Endometrium (tissue), 2 donors: ENCODE data around the gene STMP1.
A peak's percentile ranks its signal among the peaks of the same experiment; 100 is the strongest.
"Not testable (repeated sequence)": the region's sequence is repeated elsewhere in the genome, so short reads cannot be mapped to it uniquely, and the experiment has no call there.

ENCODE experiments used
- FAIRE-seq: peaks from 2 replicates; lab custom pipeline; 2012; peaks lifted over from hg19 to GRCh38; lab: Jason Lieb, UNC
- donor health status: control.
- donor health status: control.

STMP1 gene

DNA sequence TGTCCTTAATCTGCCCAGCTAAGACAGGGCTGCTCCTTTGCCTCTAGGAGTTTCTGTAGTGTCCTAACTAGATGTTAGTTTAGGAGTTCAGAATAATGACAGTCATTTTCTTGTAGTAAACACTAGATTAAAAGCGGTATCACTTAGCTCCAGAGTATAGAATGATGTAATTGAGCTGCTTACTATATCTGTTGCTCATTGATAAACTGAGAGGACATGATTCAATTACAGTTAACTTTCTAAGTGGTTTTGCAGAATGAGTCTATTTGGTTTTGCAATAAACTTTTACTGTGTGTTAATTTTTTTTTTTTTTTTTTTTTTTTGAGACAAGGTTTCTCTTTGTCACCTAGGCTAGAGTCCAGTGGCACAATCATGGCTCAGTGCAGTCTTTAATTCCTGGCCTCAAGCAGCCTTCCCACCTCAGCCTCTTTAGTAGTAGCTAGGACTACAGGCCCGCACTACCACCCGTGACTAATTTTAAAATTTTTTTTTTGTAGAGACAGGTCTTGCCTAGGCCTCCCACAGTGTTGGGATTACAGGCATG, 1.8 kb downstream of the STMP1 start:
- FAIRE-seq, result no peak

DNA sequence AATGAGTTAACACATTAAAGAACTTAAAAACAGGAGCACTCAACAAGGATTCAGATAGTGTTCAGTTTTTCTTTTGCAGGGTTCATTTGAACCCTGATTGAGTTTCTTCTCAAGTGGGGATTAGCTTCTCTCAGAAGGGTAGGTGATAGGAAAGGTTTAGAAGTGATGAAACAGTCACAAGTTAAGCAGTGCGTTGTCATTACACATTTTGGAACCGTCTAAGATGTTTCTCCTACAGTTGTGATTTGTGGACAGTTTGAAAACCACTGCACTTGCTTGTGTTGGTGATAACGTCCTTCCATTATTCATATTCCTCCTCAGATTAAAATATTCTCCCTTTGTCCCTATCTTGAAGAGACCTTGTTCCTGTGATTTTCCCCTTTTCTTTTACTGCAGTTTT, 2.7 kb downstream of the STMP1 start:
- no peak for FAIRE-seq

DNA sequence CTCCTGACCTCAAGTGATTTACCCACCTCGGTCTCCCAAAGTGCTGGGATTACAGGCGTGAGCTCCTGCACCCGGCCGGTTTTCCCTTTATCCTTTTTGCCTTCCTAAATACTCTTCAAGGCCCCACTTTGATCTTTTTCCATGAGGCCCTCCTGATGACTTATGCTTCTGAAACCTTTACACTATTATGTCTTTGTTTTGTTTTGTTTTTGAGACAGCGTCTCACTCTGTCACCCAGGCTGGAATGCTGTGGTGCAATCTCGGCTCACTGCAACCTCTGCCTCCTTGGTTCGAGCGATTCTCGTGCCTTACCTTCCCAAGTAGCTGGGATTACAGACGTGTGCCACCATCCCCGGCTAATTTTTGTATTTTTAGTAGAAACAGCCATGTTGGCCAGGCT, 3.8 kb downstream of the STMP1 start:
- FAIRE-seq, result no peak

DNA sequence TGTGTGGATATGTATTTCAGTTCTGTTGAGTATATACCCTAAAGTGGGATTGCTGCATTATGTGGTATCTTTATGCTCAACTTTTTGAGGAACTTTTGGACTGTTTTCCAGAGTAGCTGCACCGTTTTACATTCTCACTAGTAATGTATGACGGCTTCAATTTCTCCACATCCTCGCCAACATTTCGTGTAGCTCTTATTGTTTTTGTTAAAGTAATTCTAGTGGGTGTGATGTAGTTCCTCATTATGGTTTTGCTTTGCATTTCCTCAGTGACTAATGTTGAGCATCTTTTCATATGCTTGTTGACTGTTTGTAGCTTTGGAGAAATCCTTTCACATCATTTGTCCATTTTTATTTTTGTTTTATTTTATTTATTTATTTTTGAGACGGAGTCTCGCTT, 4.5 kb downstream of the STMP1 start:
- FAIRE-seq, result no peak

DNA sequence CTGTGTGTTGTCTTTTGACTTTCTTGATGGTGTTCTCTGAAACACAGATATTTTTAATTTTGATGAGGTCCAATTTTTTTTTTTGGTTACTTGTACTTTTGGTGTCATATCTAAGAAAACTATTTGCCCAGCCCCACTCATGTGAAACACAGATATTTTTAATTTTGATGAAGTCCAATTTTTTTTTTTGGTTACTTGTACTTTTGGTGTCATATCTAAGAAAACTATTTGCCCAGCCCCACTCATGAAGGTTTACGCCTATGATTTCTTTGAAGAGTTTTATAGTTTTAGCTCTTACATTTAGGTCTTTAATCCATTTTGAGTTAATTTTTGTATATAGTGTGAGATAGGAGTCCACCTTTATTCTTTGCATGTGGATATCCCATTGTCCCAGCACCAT, 5.3 kb downstream of the STMP1 start:
- FAIRE-seq, result not testable (repeated sequence)

DNA sequence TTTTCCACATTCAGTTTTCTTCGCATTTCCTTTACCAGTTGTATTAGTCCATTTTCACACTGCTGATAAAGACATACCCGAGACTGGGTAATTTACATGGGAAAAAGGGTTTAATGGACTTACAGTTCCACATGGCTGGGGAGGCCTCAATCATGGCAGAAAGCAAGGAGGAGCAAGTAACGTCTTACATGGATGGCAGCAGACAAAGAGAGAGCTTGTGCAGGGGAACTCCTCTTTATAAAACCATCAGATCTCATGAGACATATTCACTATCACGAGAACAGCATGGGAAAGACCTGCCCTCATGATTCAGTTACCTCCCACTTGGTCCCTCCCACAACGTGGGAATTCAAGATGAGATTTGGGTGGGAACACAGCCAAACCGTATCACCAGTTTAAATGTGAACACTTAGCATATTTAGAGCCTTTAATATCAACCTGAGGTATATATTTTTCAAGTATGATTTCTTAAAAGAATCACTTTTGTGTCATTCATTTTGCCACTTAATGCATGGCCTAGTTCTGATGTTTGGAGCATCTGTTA, 6.6 kb downstream of the STMP1 start:
- not testable (repeated sequence) for FAIRE-seq

DNA sequence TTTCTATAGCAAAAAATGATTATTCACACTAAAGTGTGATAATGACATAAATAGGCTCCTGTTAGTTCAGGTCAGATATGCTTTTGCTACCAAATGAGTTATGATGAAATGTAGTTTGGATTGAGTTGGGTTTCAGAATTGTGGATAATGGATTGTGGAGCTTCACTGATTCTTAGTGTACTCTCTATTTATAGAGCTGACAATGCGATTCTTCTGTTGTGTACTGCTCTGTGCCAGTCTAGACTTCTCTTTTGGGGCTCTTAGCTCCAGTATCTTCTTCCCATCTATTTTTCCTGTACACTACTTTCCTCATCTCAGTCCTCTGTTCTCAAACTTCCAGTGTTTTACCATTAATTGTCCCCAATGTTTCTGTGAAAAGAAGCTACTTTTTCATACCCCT, 7.5 kb downstream of the STMP1 start:
- FAIRE-seq, result no peak

DNA sequence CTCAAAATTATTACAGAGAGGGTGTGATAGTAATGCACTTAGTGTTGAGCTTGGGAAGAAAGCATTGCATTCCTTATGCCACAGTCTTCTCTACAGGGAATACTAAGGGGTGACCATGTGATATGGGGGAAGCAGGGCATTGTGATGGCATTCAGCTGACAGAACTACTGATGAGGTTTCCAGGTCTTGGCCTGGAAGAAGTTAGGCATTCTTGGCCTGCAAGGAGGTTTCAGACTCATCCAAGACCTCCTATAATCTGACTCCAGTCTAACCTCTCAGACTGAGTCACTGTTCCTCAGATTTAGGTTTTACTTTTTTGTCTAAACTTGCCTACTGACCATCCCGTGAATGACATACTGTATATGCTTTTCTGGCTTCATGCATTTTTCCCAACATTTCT, 7.9 kb downstream of the STMP1 start:
- no peak for FAIRE-seq

DNA sequence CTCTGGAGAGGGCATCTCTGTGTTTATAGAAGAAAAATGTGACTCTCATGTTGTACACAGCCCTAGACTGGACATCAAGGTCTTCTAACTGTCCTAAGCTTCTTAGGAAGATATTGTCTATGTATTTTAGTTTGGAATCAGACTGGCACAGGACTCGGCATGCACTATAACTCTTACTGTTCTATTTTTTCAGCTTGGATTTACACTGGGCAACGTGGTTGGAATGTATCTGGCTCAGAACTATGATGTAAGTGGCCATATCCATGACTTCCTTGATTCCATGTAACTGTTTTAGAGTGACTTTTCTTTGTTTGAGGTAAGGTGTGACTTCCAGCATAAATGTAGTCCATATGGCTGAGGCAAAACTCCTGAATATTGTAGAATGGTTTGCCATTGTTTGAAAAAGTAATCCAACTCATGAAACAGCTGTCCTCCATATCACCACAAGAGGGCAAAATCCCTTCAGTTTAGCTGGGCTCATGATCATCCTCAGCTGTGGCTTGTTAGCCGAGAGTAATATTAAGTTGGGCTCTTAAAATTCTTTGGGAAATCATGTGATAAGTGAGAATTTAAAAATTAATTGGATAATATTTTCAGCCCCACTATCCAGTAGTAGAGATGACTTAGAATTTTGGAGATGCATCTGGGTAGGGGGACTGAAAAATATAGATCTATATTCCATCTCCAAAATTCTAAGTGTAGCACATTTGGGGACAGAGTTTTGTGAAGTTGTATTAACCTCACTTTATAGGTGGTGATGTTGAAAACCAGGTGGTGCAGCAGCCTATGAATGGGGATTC, 10.4 kb downstream of the STMP1 start:
- FAIRE-seq, result peak; percentile 79

DNA sequence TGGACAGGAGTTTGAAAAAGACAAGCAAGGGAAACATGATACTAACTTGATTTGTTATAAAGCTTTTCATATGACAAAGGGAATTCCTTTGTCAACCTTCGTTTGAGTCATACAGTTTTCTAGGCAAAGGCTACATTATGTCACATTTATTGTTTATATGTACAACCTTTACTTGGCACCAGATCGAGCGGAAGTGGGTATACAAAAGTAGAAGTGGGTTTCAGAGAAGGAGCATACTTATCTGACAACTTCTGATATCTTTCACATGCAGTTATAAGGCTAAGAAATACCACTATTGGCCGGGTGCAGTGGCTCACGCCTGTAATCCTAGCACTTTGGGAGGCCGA, 11.0 kb downstream of the STMP1 start:
- FAIRE-seq, result no peak

DNA sequence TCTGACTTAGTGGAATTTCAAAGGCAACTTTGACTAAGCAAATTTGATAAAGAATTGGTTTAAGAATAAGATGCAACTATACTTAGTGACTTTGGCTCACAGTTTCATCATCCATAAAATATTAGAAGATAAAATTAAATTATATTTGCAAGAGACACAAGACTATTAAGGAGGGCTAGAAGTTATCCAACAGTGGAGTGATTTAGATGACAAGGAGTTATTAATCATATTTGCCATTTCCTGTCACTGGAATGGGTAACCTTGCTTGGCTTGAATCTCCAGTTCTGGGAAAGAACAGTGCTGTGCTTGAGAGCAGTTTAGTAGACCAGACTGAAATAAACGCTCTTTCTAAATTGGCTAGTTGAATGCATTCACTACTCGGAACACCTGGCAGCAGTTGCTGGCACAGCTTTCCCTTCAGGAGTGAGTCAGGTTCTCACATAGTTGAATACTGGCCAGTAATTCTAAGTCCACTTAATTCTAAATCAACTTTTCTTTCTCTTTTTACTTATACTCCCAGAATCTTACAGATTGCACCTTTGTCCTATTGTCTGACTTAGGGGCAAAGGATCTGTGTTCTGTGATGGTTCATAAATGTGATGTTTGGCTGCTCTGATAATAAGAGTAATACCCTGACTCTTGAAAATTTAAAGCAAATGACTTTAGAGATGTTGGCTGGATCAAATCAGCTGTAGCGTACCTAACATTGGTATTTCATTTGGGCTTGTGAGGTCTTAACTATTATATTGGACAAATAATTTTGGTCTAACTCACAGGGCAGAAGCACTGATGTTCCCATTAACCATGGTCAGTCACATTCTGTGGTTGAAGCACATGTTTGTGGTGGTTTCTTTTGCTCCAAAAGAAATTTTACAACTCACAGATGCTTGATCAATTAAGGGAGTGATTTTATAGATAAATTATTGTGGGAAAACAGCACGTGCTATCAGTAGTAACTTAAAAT, 16.6 kb downstream of the STMP1 start:
- no peak for FAIRE-seq

DNA sequence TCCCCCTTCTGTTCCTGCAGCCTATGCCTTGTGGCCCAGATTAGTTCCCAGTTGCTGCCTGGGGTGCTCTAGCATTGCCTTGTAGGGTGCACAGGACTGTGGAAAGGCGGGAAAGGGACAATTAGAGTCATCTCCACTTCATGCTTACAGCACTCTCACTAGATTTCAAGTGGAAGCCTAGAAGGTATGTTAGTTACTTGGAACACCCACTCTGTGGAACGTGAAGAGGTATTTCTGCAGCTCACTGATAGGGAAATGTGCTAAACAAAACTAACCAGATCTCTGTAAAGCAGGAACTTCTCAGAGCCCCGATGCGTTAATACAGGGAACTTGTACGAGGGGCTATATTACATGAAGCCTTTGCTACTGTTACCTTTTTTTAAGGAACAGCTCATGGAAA, 19.4 kb downstream of the STMP1 start:
- FAIRE-seq, result no peak

DNA sequence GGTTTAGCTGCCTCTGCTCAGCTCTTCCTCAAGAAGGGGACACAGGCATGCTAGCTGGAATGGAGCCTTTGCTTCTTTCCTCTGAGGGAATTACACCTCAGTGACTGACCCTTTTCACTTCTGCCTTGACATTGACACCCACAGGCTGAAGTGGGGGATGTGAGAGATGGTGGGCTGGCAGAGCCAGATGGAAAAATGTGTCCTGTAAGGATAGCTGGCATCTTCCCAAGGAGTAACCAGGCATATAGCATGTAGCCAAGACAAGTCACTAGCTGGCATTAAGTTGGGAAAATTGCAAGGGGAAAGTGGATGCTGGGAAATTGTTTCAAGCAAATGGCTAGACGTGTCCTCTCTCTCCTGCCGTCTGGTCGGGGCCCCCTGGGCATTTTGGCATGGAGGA, 19.9 kb downstream of the STMP1 start:
- FAIRE-seq, result no peak

DNA sequence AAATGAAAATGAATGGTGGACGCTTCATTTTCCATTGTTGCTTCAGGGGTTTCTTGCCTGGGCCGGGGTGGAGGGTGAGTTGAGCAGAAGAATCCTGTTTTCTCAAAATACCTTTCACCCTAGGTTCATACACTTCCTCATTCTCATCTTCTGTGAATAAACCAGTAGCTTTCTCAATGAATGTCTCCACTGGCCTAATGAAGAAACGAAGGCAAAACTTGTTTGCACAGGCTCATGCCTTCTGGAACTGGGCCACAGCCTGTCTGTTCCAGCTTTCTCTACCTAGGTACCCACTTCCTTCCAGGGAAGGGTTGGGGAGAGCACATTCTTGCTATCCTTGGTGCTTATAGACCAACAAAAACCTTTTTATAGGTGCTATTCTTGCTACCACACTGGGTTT, 21.3 kb downstream of the STMP1 start:
- no peak for FAIRE-seq

DNA sequence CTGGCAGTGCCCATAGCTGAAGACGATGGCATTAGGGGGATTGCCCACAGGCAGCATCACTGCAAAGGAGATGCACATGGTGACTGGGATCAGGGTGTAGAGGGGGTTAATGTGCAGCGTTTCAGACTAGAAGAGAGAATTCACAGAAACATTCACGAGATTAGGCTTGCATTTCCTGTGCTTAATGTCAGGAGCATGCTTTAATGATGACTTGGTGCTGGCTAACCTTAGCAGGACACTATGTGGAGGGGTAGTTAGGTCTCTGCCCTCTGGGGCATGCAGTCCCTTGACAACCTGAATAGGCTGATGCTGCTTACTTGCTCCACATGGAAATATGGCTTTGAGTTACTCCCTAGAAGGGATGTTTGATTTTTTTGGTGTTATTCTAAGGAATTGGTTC, 21.8 kb downstream of the STMP1 start:
- FAIRE-seq, result no peak

DNA sequence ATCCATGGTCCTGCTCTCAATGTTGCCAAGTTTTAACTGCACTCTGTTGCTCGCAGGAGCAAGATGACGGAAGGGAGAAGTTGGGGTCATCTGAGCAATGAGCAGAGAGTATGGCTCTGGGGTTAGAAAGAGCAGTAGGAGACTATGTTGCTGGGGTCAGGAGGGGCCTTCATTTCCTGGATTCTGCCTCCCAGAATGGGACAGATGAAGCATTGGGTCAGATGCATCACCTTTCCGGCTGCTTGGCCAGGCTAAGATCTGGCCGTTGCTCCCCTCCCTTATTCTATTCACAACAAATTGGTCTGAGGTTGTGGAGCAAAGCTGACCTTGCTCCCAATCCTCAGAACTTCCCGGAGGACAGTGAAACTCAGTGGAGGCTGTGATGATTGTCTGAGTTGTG, 22.4 kb downstream of the STMP1 start:
- no peak for FAIRE-seq

DNA sequence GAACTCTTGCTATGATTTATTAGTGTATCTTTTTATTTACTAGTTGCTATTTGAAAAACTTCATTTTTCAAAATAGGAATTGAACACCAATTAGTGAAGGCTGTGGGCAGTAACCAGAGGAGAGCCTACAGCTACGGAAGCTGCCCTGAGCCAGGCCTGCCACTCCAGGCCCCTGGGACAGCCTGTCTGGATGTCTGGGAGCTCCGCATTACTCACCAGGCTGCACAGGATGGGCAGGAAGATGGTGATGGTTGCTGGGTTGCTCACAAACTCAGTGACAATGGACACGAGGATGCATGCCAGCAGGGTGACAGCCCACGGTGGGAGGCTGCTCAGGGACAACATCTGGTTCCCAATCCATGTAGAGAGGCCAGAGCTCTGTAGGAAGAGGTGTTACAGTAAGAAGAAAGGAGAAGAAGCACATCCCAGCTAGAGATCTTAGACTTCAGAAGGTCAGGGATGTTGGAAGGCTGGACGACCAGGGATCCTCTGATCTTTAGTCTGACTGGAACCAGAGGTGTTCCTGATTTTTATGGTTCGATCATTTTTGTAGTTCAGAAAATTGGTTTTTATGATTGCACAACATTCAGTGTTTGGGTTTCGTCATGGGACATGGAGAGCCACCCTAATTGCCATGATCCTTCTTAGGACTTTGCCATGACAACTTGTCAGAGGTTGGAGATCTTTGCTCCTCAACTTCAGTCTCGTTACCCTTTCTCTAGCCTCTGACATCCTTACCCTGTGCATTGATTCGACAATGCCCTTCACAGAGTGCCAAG, 23.2 kb downstream of the STMP1 start:
- no peak for FAIRE-seq

DNA sequence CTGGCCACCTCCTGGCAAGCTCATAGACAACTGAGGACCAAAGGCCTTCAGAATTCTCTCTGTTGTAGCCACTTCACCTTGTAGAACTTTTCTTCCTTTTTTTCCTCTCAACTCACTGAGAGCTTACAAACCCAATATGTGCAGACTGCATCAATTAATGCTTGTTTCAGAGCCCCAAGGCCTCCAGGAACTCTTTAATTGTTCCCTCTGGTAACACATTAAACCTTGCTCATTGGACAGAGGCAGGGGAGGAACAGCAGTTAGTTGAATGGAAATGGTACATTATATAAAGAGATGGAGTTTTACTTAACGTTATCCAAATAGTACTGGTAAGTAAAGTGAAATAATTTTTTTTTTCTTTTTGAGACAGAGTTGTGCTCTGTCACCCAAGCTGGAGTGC, 25.2 kb downstream of the STMP1 start:
- FAIRE-seq, result no peak

DNA sequence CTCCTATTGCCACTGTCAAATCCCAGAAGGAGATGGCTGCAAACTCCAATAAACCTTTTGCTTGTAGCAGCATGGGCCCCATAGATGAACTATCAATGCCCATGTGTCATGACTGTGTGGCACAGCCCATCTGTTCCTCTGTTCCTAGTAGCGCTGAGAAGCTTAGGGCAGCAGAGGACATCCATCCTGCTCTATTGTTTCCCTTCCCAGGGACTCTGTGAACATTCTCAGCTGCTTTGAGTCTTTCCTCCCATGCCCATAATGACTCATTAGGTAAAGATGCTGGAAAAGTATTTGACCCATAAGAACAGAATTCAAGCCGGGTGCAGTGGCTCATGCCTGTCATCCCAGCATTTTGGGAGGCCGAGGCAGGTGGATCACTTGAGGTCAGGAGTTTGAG, 28.3 kb downstream of the STMP1 start:
- FAIRE-seq, result no peak

DNA sequence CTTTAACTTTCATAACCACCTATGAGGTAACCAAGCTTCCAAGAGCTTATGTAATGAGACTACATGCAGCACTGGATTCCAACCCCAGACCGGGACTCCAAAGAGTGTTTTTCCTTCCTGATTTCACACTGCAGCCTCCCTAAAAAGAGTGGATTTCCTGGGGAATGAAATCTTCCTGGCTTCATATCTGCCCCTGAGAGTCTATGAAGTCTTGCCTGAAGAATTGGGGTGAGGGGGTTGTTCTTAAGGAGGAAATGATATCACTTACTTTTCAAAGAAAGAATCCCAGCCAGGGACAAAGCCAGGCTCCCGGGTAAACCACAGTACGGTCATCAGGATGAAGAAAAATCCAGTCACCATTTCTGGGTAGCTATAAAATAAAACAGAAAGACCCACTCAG, 29.7 kb downstream of the STMP1 start:
- no peak for FAIRE-seq

DNA sequence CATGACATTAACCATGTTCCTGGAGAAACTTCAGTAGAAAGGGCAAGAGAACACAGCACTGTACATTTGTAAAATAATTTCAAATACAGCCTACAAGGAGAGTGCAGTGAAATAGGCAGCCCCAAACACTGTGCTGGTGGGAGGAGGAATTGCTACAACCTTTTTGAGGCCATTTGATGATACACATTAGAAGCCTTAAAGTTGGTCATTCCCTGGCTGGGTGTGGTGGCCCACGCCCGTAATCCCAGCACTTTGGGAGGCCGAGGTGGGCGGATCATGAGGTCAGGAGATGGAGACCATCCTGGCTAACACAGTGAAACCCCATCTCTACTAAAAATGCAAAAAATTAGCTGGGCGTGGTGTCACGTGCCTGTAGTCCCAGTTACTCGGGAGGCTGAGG, 30.3 kb downstream of the STMP1 start:
- FAIRE-seq, result not testable (repeated sequence)

DNA sequence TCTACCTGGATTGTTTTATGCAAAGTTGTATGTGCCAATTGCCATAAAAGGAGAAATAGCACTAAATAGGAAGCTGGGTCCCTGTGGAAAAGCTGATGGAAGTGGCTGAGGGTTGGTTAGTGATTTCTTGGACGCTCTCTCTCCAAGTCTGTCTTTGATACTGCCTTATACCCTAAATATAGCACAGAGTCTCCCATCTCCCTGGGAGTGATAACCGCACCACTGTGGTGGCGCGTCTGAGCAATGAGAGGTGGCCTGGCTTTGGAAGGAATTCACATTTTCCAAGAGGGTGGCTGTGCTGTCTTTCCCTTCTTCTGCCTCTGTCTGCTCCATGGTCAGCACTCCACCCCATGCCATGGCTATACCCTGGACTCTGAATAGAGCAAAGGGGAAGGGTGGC, 31.2 kb downstream of the STMP1 start:
- no peak for FAIRE-seq
